Temporal lobe (tissue), 2 donors: ENCODE data around the gene NCOA7. TPM values are rescaled to one million over a fixed set of nuclear protein-coding genes. Genes with fewer than 3 reads are reported as not detected.

Experiments used
- small RNA-seq: library from RNA; depleted of rRNA; stranded (forward); fragments of <200 nt; gene quantifications from one replicate; pipeline ENCODE3, GENCODE V24; 2014; ENCODE audit warnings: low replicate concordance
- total RNA-seq: library from RNA; depleted of rRNA; stranded (reverse); fragments of >200 nt; gene quantifications from one replicate; pipeline ENCODE4 v1.2.3, GENCODE V29; 2014

NCOA7 gene
- total RNA-seq, 1 donor from 2014 or later: 29.7 TPM

Small RNA genes within 50 kb of the gene (small RNA-seq; reads per million reads assigned to genes)
- not detected for gene RNA5SP216

Other genes starting within 250 kb of the NCOA7 start
- 0.98 TPM for gene HEY2, start 41.3 kb upstream of the NCOA7 start, total RNA-seq
- gene HINT3, start 165.8 kb downstream of the NCOA7 start, total RNA-seq: 68.1 TPM
- gene TRMT11, start 195.6 kb downstream of the NCOA7 start, total RNA-seq: 27.3 TPM